Stimulated activated CD8-positive, alpha-beta memory T cell treated with anti-CD3 and anti-CD28 coated beads, Interleukin-12 subunit alpha, Interleukin-12 subunit beta, amount 100 ng/mL, for 24 hours (primary cell): ENCODE results near the gene ABCG4.
"Not testable (repeated sequence)": the region's sequence is repeated elsewhere in the genome, so short reads cannot be mapped to it uniquely, and the experiment has no call there.

Experiments
- DNase-seq: peaks from one replicate; pipeline ENCODE4 v3.0.0-alpha.2; 2020; ENCODE audit errors: extremely low read depth

Gene ABCG4

GRCh38 chr11:119181677-119182412 is 33.0 kb downstream of the ABCG4 start:
- no peak for DNase-seq

- not testable (repeated sequence) for DNase-seq
Observed at GRCh38 chr11:119184399-119184798, 35.5 kb downstream of the ABCG4 start.

GRCh38 chr11:119185981-119186634 is 37.3 kb downstream of the ABCG4 start:
- DNase-seq, result no peak

GRCh38 chr11:119187123-119187892 is 38.5 kb downstream of the ABCG4 start:
- DNase-seq, result no peak

- no peak for DNase-seq
Observed at GRCh38 chr11:119188067-119188466, 39.2 kb downstream of the ABCG4 start.

GRCh38 chr11:119188887-119189286 is 40.0 kb downstream of the ABCG4 start:
- no peak for DNase-seq

GRCh38 chr11:119189393-119189792 is 40.5 kb downstream of the ABCG4 start:
- no peak for DNase-seq

- no peak for DNase-seq
Observed at GRCh38 chr11:119190531-119190930, 41.7 kb downstream of the ABCG4 start.

GRCh38 chr11:119191265-119191664 is 42.4 kb downstream of the ABCG4 start:
- DNase-seq, result not testable (repeated sequence)

- DNase-seq, result no peak
Observed at GRCh38 chr11:119192111-119192510, 43.3 kb downstream of the ABCG4 start.

- no peak for DNase-seq
Observed at GRCh38 chr11:119193001-119193400, 44.1 kb downstream of the ABCG4 start.

- no peak for DNase-seq
Observed at GRCh38 chr11:119193626-119194025, 44.8 kb downstream of the ABCG4 start.

GRCh38 chr11:119194811-119195440 is 46.1 kb downstream of the ABCG4 start:
- DNase-seq, result no peak

- DNase-seq, result no peak
Observed at GRCh38 chr11:119195680-119196079, 46.8 kb downstream of the ABCG4 start.

GRCh38 chr11:119196833-119197483 is 48.1 kb downstream of the ABCG4 start:
- peak; percentile 31 for DNase-seq

GRCh38 chr11:119198925-119199324 is 50.1 kb downstream of the ABCG4 start:
- no peak for DNase-seq

- DNase-seq, result not testable (repeated sequence)
Observed at GRCh38 chr11:119201236-119201635, 52.4 kb downstream of the ABCG4 start.

GRCh38 chr11:119202554-119202953 is 53.7 kb downstream of the ABCG4 start:
- no peak for DNase-seq

- DNase-seq, result no peak
Observed at GRCh38 chr11:119204066-119204465, 55.2 kb downstream of the ABCG4 start.

- no peak for DNase-seq
Observed at GRCh38 chr11:119205080-119205479, 56.2 kb downstream of the ABCG4 start.
